ENCODE measurements around the gene MIER2. TPM values are rescaled to one million over a fixed set of nuclear protein-coding genes. Genes with fewer than 3 reads are reported as not detected.
A peak's percentile ranks its signal among the peaks of the same experiment; 100 is the strongest.

MIER2 gene
- total RNA-seq, 1 donor = 14.8 TPM

- H3K4me2 ChIP-seq (ENCODE audit: insufficient read depth, low read length) = no peak overlapping the region
- peak; percentile 32 for DNase-seq (ENCODE audit: insufficient read length, low spot score, missing footprints)
- H4K20me1 ChIP-seq (ENCODE audit: insufficient read depth, low read length) = no peaks in the 10 kb centered on the region
- no peaks in the 10 kb centered on the region for H3K79me2 ChIP-seq (ENCODE audit: insufficient read depth, low read length)
- H3K36me3 ChIP-seq (ENCODE audit: insufficient read depth, low read length) = no peaks in the 10 kb centered on the region
- no peak overlapping the region for H3K4me3 ChIP-seq (ENCODE audit: insufficient read depth, low read length)
- no peak overlapping the region for H2AFZ ChIP-seq (ENCODE audit: low read length)
- H3K4me1 ChIP-seq (ENCODE audit: insufficient read depth, low read length) = no peaks in the 10 kb centered on the region
- no peaks in the 10 kb centered on the region for H3K9me3 ChIP-seq (ENCODE audit: low read depth, low read length)
- no peak for TF ChIP-seq CTCF (IDR thresholded peaks at IDR 0.05; ENCODE audit: extremely low read depth, low read depth, low read length)
- H3K27me3 ChIP-seq (ENCODE audit: insufficient read depth, low read length) = peaks cover 23% of the 10 kb centered on the region
- H3K27ac ChIP-seq (ENCODE audit: low read depth, low read length) = no peak overlapping the region
Observed at GRCh38 chr19:379796-380195, 35.2 kb upstream of the MIER2 start.

GRCh38 chr19:378706-379105 lies 34.1 kb upstream of the MIER2 start:
- H3K4me1 ChIP-seq (ENCODE audit: insufficient read depth, low read length) = no peaks in the 10 kb centered on the region
- no peaks in the 10 kb centered on the region for H4K20me1 ChIP-seq (ENCODE audit: insufficient read depth, low read length)
- no peaks in the 10 kb centered on the region for H3K9me3 ChIP-seq (ENCODE audit: low read depth, low read length)
- H3K27ac ChIP-seq (ENCODE audit: low read depth, low read length) = no peak overlapping the region
- no peak overlapping the region for H2AFZ ChIP-seq (ENCODE audit: low read length)
- DNase-seq (ENCODE audit: insufficient read length, low spot score, missing footprints) = peak; percentile 57
- H3K4me2 ChIP-seq (ENCODE audit: insufficient read depth, low read length) = no peak overlapping the region
- TF ChIP-seq CTCF (IDR thresholded peaks at IDR 0.05; ENCODE audit: extremely low read depth, low read depth, low read length) = no peak
- no peaks in the 10 kb centered on the region for H3K79me2 ChIP-seq (ENCODE audit: insufficient read depth, low read length)
- no peaks in the 10 kb centered on the region for H3K36me3 ChIP-seq (ENCODE audit: insufficient read depth, low read length)
- no peak overlapping the region for H3K4me3 ChIP-seq (ENCODE audit: insufficient read depth, low read length)
- H3K27me3 ChIP-seq (ENCODE audit: insufficient read depth, low read length) = peaks cover 22% of the 10 kb centered on the region

- no peak overlapping the region for H3K4me2 ChIP-seq (ENCODE audit: insufficient read depth, low read length)
- H4K20me1 ChIP-seq (ENCODE audit: insufficient read depth, low read length) = no peaks in the 10 kb centered on the region
- peaks cover 21% of the 10 kb centered on the region for H3K27me3 ChIP-seq (ENCODE audit: insufficient read depth, low read length)
- no peak overlapping the region for H3K27ac ChIP-seq (ENCODE audit: low read depth, low read length)
- TF ChIP-seq CTCF (IDR thresholded peaks at IDR 0.05; ENCODE audit: extremely low read depth, low read depth, low read length) = no peak
- H3K4me3 ChIP-seq (ENCODE audit: insufficient read depth, low read length) = no peak overlapping the region
- peak; percentile 78 for DNase-seq (ENCODE audit: insufficient read length, low spot score, missing footprints)
- H2AFZ ChIP-seq (ENCODE audit: low read length) = no peak overlapping the region
- H3K9me3 ChIP-seq (ENCODE audit: low read depth, low read length) = no peaks in the 10 kb centered on the region
- H3K4me1 ChIP-seq (ENCODE audit: insufficient read depth, low read length) = no peaks in the 10 kb centered on the region
- no peaks in the 10 kb centered on the region for H3K36me3 ChIP-seq (ENCODE audit: insufficient read depth, low read length)
- no peaks in the 10 kb centered on the region for H3K79me2 ChIP-seq (ENCODE audit: insufficient read depth, low read length)
Observed at GRCh38 chr19:377801-378581, 33.4 kb upstream of the MIER2 start.

- Histone ChIP-seq H3K27ac (ENCODE audit: low read depth, low read length) (no peak overlapping the region), H4K20me1 (ENCODE audit: insufficient read depth, low read length) (no peaks in the 10 kb centered on the region), H3K4me2 (ENCODE audit: insufficient read depth, low read length) (no peak overlapping the region), H3K79me2 (ENCODE audit: insufficient read depth, low read length) (no peaks in the 10 kb centered on the region), H3K4me1 (ENCODE audit: insufficient read depth, low read length) (no peaks in the 10 kb centered on the region), H3K9me3 (ENCODE audit: low read depth, low read length) (no peaks in the 10 kb centered on the region), H3K27me3 (ENCODE audit: insufficient read depth, low read length) (peaks cover 37% of the 10 kb centered on the region), H3K36me3 (ENCODE audit: insufficient read depth, low read length) (no peaks in the 10 kb centered on the region), H2AFZ (ENCODE audit: low read length) (no peak overlapping the region), H3K4me3 (ENCODE audit: insufficient read depth, low read length) (no peak overlapping the region)
- DNase-seq (ENCODE audit: insufficient read length, low spot score, missing footprints) = peak; percentile 81
- TF ChIP-seq CTCF (IDR thresholded peaks at IDR 0.05; ENCODE audit: extremely low read depth, low read depth, low read length) = no peak
Observed at GRCh38 chr19:376111-376470, 31.5 kb upstream of the MIER2 start.
